ENCODE measurements around the gene ZMIZ1. TPM values are rescaled to one million over a fixed set of nuclear protein-coding genes. Genes with fewer than 3 reads are reported as not detected.
"Not testable (repeated sequence)": the region's sequence is repeated elsewhere in the genome, so short reads cannot be mapped to it uniquely, and the experiment has no call there.

The ZMIZ1 gene
- total and polyA plus RNA-seq, 9 donors, result 16.3 to 55.7 (median 38.1) TPM

- H3K27ac ChIP-seq (ENCODE audit: low read length), result no peak overlapping the region
Measured at GRCh38 chr10:79328737-79329504, 260.2 kb downstream of the ZMIZ1 start.

GRCh38 chr10:79329529-79329928 lies 260.8 kb downstream of the ZMIZ1 start:
- no peaks in the 10 kb centered on the region for H3K27me3 ChIP-seq (ENCODE audit: control insufficient read depth, insufficient read depth, low read length)
- no peak overlapping the region for H3K4me3 ChIP-seq (ENCODE audit: low read length)
- H3K9me3 ChIP-seq (replicated peaks; ENCODE audit: control insufficient read depth, low read depth, low read length), result peaks cover 2% of the 10 kb centered on the region
- no peak overlapping the region for H3K27ac ChIP-seq (ENCODE audit: low read length)
- no peaks in the 10 kb centered on the region for H3K36me3 ChIP-seq (ENCODE audit: control insufficient read depth, insufficient read depth, low read length)
- DNase-seq, result no peak
- 80% methylated on average over 8 of the region's 9 CpGs for WGBS (ENCODE audit: insufficient coverage)
- H3K4me1 ChIP-seq (ENCODE audit: control insufficient read depth, insufficient read depth, low read length), result no peaks in the 10 kb centered on the region

More at GRCh38 chr10:79328737-79329504, 260.2 kb downstream of the ZMIZ1 start:
- Histone ChIP-seq H3K4me3 (ENCODE audit: low read length) (no peak overlapping the region), H3K36me3 (ENCODE audit: control insufficient read depth, insufficient read depth, low read length) (no peaks in the 10 kb centered on the region), H3K9me3 (replicated peaks; ENCODE audit: control insufficient read depth, low read depth, low read length) (peaks cover 2% of the 10 kb centered on the region), H3K27me3 (ENCODE audit: control insufficient read depth, insufficient read depth, low read length) (no peaks in the 10 kb centered on the region), H3K4me1 (ENCODE audit: control insufficient read depth, insufficient read depth, low read length) (no peaks in the 10 kb centered on the region)
- no peak for DNase-seq
- WGBS (ENCODE audit: insufficient coverage), result 92% methylated on average over 11 of the region's 14 CpGs

GRCh38 chr10:79331226-79331625 lies 262.5 kb downstream of the ZMIZ1 start:
- Histone ChIP-seq H3K4me3 (ENCODE audit: low read length) (no peak overlapping the region), H3K36me3 (ENCODE audit: control insufficient read depth, insufficient read depth, low read length) (no peaks in the 10 kb centered on the region), H3K4me1 (ENCODE audit: control insufficient read depth, insufficient read depth, low read length) (peaks cover 9% of the 10 kb centered on the region), H3K27ac (ENCODE audit: low read length) (no peak overlapping the region), H3K27me3 (ENCODE audit: control insufficient read depth, insufficient read depth, low read length) (no peaks in the 10 kb centered on the region), H3K9me3 (replicated peaks; ENCODE audit: control insufficient read depth, low read depth, low read length) (peaks cover 2% of the 10 kb centered on the region)
- WGBS (ENCODE audit: insufficient coverage), result 89% methylated on average over 5 of the region's 5 CpGs
- DNase-seq, result no peak

GRCh38 chr10:79331709-79332108 lies 262.9 kb downstream of the ZMIZ1 start:
- Histone ChIP-seq H3K9me3 (replicated peaks; ENCODE audit: control insufficient read depth, low read depth, low read length) (peaks cover 2% of the 10 kb centered on the region), H3K36me3 (ENCODE audit: control insufficient read depth, insufficient read depth, low read length) (no peaks in the 10 kb centered on the region), H3K27ac (ENCODE audit: low read length) (no peak overlapping the region), H3K27me3 (ENCODE audit: control insufficient read depth, insufficient read depth, low read length) (no peaks in the 10 kb centered on the region), H3K4me1 (ENCODE audit: control insufficient read depth, insufficient read depth, low read length) (peaks cover 9% of the 10 kb centered on the region), H3K4me3 (ENCODE audit: low read length) (no peak overlapping the region)
- WGBS (ENCODE audit: insufficient coverage), result 100% methylated on average over 2 of the region's 6 CpGs
- peak; percentile 64 for DNase-seq

- not testable (repeated sequence) for H3K4me1 ChIP-seq (ENCODE audit: control insufficient read depth, insufficient read depth, low read length); H3K27me3 ChIP-seq (ENCODE audit: control insufficient read depth, insufficient read depth, low read length); H3K9me3 ChIP-seq (replicated peaks; ENCODE audit: control insufficient read depth, low read depth, low read length); H3K4me3 ChIP-seq (ENCODE audit: low read length); H3K36me3 ChIP-seq (ENCODE audit: control insufficient read depth, insufficient read depth, low read length); H3K27ac ChIP-seq (ENCODE audit: low read length); DNase-seq
- 100% methylated on average over 1 of the region's 10 CpGs for WGBS (ENCODE audit: insufficient coverage)
Measured at GRCh38 chr10:79332610-79333315, 264.0 kb downstream of the ZMIZ1 start.

GRCh38 chr10:79333513-79333912 lies 264.7 kb downstream of the ZMIZ1 start:
- H3K4me1 ChIP-seq (ENCODE audit: control insufficient read depth, insufficient read depth, low read length), result peaks cover 9% of the 10 kb centered on the region
- no peak overlapping the region for H3K27ac ChIP-seq (ENCODE audit: low read length)
- WGBS (ENCODE audit: insufficient coverage), result no CpG with 5 or more reads among the region's 2 CpGs
- no peaks in the 10 kb centered on the region for H3K36me3 ChIP-seq (ENCODE audit: control insufficient read depth, insufficient read depth, low read length)
- no peak for DNase-seq
- peaks cover 2% of the 10 kb centered on the region for H3K9me3 ChIP-seq (replicated peaks; ENCODE audit: control insufficient read depth, low read depth, low read length)
- H3K27me3 ChIP-seq (ENCODE audit: control insufficient read depth, insufficient read depth, low read length), result peaks cover 2% of the 10 kb centered on the region
- H3K4me3 ChIP-seq (ENCODE audit: low read length), result no peak overlapping the region

- Histone ChIP-seq H3K36me3 (ENCODE audit: control insufficient read depth, insufficient read depth, low read length) (no peaks in the 10 kb centered on the region), H3K27me3 (ENCODE audit: control insufficient read depth, insufficient read depth, low read length) (peaks cover 2% of the 10 kb centered on the region), H3K4me3 (ENCODE audit: low read length) (no peak overlapping the region), H3K4me1 (ENCODE audit: control insufficient read depth, insufficient read depth, low read length) (peaks cover 9% of the 10 kb centered on the region), H3K27ac (ENCODE audit: low read length) (no peak overlapping the region), H3K9me3 (replicated peaks; ENCODE audit: control insufficient read depth, low read depth, low read length) (peaks cover 2% of the 10 kb centered on the region)
- 80% methylated on average over 1 of the region's 2 CpGs for WGBS (ENCODE audit: insufficient coverage)
- DNase-seq, result no peak
Measured at GRCh38 chr10:79334573-79334972, 265.8 kb downstream of the ZMIZ1 start.

GRCh38 chr10:79335094-79335469 lies 266.3 kb downstream of the ZMIZ1 start:
- 67% methylated on average over 1 of the region's 2 CpGs for WGBS (ENCODE audit: insufficient coverage)
- no peak for DNase-seq
- peaks cover 2% of the 10 kb centered on the region for H3K27me3 ChIP-seq (ENCODE audit: control insufficient read depth, insufficient read depth, low read length)

GRCh38 chr10:79335470-79336235 lies 266.9 kb downstream of the ZMIZ1 start:
- Histone ChIP-seq H3K36me3 (ENCODE audit: control insufficient read depth, insufficient read depth, low read length) (no peaks in the 10 kb centered on the region), H3K4me1 (ENCODE audit: control insufficient read depth, insufficient read depth, low read length) (peaks cover 9% of the 10 kb centered on the region), H3K9me3 (replicated peaks; ENCODE audit: control insufficient read depth, low read depth, low read length) (peaks cover 2% of the 10 kb centered on the region), H3K4me3 (ENCODE audit: low read length) (no peak overlapping the region), H3K27ac (ENCODE audit: low read length) (no peak overlapping the region), H3K27me3 (ENCODE audit: control insufficient read depth, insufficient read depth, low read length) (peaks cover 2% of the 10 kb centered on the region)
- 86% methylated on average over 9 of the region's 13 CpGs for WGBS (ENCODE audit: insufficient coverage)
- DNase-seq, result peak; percentile 46

More at GRCh38 chr10:79335094-79335469, 266.3 kb downstream of the ZMIZ1 start:
- Histone ChIP-seq H3K4me3 (ENCODE audit: low read length) (no peak overlapping the region), H3K36me3 (ENCODE audit: control insufficient read depth, insufficient read depth, low read length) (no peaks in the 10 kb centered on the region), H3K4me1 (ENCODE audit: control insufficient read depth, insufficient read depth, low read length) (peaks cover 9% of the 10 kb centered on the region), H3K27ac (ENCODE audit: low read length) (no peak overlapping the region), H3K9me3 (replicated peaks; ENCODE audit: control insufficient read depth, low read depth, low read length) (peaks cover 2% of the 10 kb centered on the region)

- no peak overlapping the region for H3K4me3 ChIP-seq (ENCODE audit: low read length)
- WGBS (ENCODE audit: insufficient coverage), result 82% methylated on average over 3 of the region's 3 CpGs
- H3K27me3 ChIP-seq (ENCODE audit: control insufficient read depth, insufficient read depth, low read length), result peaks cover 2% of the 10 kb centered on the region
- peaks cover 2% of the 10 kb centered on the region for H3K9me3 ChIP-seq (replicated peaks; ENCODE audit: control insufficient read depth, low read depth, low read length)
- H3K36me3 ChIP-seq (ENCODE audit: control insufficient read depth, insufficient read depth, low read length), result no peaks in the 10 kb centered on the region
- no peak overlapping the region for H3K27ac ChIP-seq (ENCODE audit: low read length)
- H3K4me1 ChIP-seq (ENCODE audit: control insufficient read depth, insufficient read depth, low read length), result peaks cover 9% of the 10 kb centered on the region
- no peak for DNase-seq
Measured at GRCh38 chr10:79336276-79336675, 267.5 kb downstream of the ZMIZ1 start.
